ENCODE measurements around the gene ARX.

- TF ChIP-seq GABPA (IDR thresholded peaks at IDR 0.05; ENCODE audit: low read depth) (no peak), ZBTB33 (IDR thresholded peaks at IDR 0.05; ENCODE audit: borderline replicate concordance, low read depth) (no peak), FOXM1 (IDR thresholded peaks at IDR 0.05; ENCODE audit: low read depth) (no peak), FOXJ3 (CRISPR knock-in tag; IDR thresholded peaks at IDR 0.05) (no peak), PBX3 (IDR thresholded peaks at IDR 0.05) (no peak), SMC3 (IDR thresholded peaks at IDR 0.05; ENCODE audit: low read depth, low read length) (no peak), EZH2phosphoT487 (IDR thresholded peaks at IDR 0.05; ENCODE audit: borderline replicate concordance, low read depth) (no peak), RCOR1 (IDR thresholded peaks at IDR 0.05; ENCODE audit: low read length) (no peak), MAX (IDR thresholded peaks at IDR 0.05; ENCODE audit: low read depth) (peak; percentile 90), YY1 (IDR thresholded peaks at IDR 0.05; ENCODE audit: low read depth) (no peak), RFX5 (IDR thresholded peaks at IDR 0.05; ENCODE audit: low read length) (no peak)
- TF ChIP-seq, protein P1, sequence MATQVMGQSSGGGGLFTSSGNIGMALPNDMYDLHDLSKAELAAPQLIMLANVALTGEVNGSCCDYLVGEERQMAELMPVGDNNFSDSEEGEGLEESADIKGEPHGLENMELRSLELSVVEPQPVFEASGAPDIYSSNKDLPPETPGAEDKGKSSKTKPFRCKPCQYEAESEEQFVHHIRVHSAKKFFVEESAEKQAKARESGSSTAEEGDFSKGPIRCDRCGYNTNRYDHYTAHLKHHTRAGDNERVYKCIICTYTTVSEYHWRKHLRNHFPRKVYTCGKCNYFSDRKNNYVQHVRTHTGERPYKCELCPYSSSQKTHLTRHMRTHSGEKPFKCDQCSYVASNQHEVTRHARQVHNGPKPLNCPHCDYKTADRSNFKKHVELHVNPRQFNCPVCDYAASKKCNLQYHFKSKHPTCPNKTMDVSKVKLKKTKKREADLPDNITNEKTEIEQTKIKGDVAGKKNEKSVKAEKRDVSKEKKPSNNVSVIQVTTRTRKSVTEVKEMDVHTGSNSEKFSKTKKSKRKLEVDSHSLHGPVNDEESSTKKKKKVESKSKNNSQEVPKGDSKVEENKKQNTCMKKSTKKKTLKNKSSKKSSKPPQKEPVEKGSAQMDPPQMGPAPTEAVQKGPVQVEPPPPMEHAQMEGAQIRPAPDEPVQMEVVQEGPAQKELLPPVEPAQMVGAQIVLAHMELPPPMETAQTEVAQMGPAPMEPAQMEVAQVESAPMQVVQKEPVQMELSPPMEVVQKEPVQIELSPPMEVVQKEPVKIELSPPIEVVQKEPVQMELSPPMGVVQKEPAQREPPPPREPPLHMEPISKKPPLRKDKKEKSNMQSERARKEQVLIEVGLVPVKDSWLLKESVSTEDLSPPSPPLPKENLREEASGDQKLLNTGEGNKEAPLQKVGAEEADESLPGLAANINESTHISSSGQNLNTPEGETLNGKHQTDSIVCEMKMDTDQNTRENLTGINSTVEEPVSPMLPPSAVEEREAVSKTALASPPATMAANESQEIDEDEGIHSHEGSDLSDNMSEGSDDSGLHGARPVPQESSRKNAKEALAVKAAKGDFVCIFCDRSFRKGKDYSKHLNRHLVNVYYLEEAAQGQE (IDR thresholded peaks at IDR 0.05; ENCODE audit: low read depth, low read length): no peak
- TF ChIP-seq, protein P2, sequence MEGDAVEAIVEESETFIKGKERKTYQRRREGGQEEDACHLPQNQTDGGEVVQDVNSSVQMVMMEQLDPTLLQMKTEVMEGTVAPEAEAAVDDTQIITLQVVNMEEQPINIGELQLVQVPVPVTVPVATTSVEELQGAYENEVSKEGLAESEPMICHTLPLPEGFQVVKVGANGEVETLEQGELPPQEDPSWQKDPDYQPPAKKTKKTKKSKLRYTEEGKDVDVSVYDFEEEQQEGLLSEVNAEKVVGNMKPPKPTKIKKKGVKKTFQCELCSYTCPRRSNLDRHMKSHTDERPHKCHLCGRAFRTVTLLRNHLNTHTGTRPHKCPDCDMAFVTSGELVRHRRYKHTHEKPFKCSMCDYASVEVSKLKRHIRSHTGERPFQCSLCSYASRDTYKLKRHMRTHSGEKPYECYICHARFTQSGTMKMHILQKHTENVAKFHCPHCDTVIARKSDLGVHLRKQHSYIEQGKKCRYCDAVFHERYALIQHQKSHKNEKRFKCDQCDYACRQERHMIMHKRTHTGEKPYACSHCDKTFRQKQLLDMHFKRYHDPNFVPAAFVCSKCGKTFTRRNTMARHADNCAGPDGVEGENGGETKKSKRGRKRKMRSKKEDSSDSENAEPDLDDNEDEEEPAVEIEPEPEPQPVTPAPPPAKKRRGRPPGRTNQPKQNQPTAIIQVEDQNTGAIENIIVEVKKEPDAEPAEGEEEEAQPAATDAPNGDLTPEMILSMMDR (IDR thresholded peaks at IDR 0.05): no peak
Observed at GRCh38 chrX:25015486-25016360, at the start of gene ARX.

Measured in SK-N-SH (cell line).